Upper lobe of left lung (tissue), 6 donors: Measurements from ENCODE around the gene PATJ. TPM values are rescaled to one million over a fixed set of nuclear protein-coding genes. Genes with fewer than 3 reads are reported as not detected.

Experiments used
- ATAC-seq, 2 donors: fragments of 200-7000 bp; cut with Tn5 transposase; one replicate each; pipeline ENCODE4 v1.9.1; 2022; ENCODE audit warnings: mild to moderate bottlenecking in 2 of 2, moderate library complexity in 2 of 2; ENCODE audit not compliant: low FRiP score in 2 of 2
- DNase-seq, 2 donors: peaks; one replicate each; pipeline ENCODE4 v3.0.0-alpha.2; 2019 to 2020
- H3K27ac ChIP-seq, 4 donors: fragments of 200-600 bp; sonication (generic); one replicate each; pipeline ENCODE4 v1.5.1; 2016 to 2019
- H3K27me3 ChIP-seq, 4 donors: fragments of 200-600 bp; sonication (generic); one replicate each; pipeline ENCODE4 v1.5.1; 2017 to 2019
- H3K36me3 ChIP-seq, 4 donors: fragments of 200-600 bp; sonication (generic); one replicate each; pipeline ENCODE4 v1.5.1; 2016 to 2019
- H3K4me1 ChIP-seq, 4 donors: fragments of 200-600 bp; sonication (generic); one replicate each; pipeline ENCODE4 v1.5.1; 2018 to 2019
- H3K4me3 ChIP-seq, 4 donors: fragments of 200-600 bp; sonication (generic); one replicate each; pipeline ENCODE4 v1.5.1; 2017 to 2019; ENCODE audit warnings: mild to moderate bottlenecking in 2 of 4, moderate library complexity in 1 of 4
- H3K9me3 ChIP-seq, 4 donors: fragments of 200-600 bp; sonication (generic); one replicate each; pipeline ENCODE4 v1.5.1; 2018 to 2019
- EP300 ChIP-seq, 4 donors: sonication (generic); formaldehyde crosslinking; IDR thresholded peaks; one replicate each; pipeline ENCODE4 v1.5.1; 2017; ENCODE audit warnings: antibody characterized with exemption in 4 of 4, control low read depth in 2 of 4
- POLR2A ChIP-seq, 4 donors: fragments of 450-650 bp; IDR thresholded peaks; one replicate each; pipeline ENCODE4 v1.5.1; 2016 to 2017; ENCODE audit warnings: antibody characterized with exemption in 4 of 4, mild to moderate bottlenecking in 2 of 4
- POLR2AphosphoS5 ChIP-seq, 2 donors: sonication (generic); formaldehyde crosslinking; IDR thresholded peaks; one replicate each; pipeline ENCODE4 v1.5.1; 2017; ENCODE audit warnings: antibody characterized with exemption in 2 of 2
- WGBS, 2 donors: methylation state at CpG; one replicate each; pipeline ENCODE4 v1.1.5; 2017 to 2018; 5-methylcytosine and 5-hydroxymethylcytosine counted together
- total RNA-seq, 6 donors: library from RNA; depleted of rRNA in 4 of 6; stranded (reverse); fragments of >200 nt in 4 of 6; gene quantifications; one replicate each; pipeline versions ENCODE4 v1.1.0 to v1.2.1, GENCODE V29; 2016 to 2021
- TF ChIP-seq, protein P1 (sequence below), 6 experiments: fragments of 450-650 bp in 4 of 6; fragments of 200-600 bp in 2 of 6; sonication (generic) in 2 of 6; IDR thresholded peaks; one replicate each; pipeline ENCODE4 v1.5.1; 2016 to 2019; ENCODE audit warnings: antibody characterized with exemption in 6 of 6
- donor health status: DM: no; HTN: no; CAD: no; lungs with moderate emphysema.
- donor health status: DM: no; HTN: yes; CAD: no; lungs with severe emphysema.

Gene PATJ
- total RNA-seq, 6 donors from 2014 or later, result 37.1 to 217 (median 70.5) TPM

GRCh38 chr1:61732726-61733125 lies 9.6 kb upstream of the PATJ start:
- Histone ChIP-seq H3K9me3 (no peaks in the 10 kb centered on the region), H3K36me3 (no peaks in the 10 kb centered on the region), H3K4me3 (no peak overlapping the region), H3K4me1 (no peaks in the 10 kb centered on the region), H3K27ac (no peak overlapping the region), H3K27me3 (no peaks in the 10 kb centered on the region)
- DNase-seq (no peak), ATAC-seq (no peak)
- WGBS, 2 donors, result 55 to 60% methylated on average over 3 of the region's 3 CpGs
- TF ChIP-seq, protein P1, sequence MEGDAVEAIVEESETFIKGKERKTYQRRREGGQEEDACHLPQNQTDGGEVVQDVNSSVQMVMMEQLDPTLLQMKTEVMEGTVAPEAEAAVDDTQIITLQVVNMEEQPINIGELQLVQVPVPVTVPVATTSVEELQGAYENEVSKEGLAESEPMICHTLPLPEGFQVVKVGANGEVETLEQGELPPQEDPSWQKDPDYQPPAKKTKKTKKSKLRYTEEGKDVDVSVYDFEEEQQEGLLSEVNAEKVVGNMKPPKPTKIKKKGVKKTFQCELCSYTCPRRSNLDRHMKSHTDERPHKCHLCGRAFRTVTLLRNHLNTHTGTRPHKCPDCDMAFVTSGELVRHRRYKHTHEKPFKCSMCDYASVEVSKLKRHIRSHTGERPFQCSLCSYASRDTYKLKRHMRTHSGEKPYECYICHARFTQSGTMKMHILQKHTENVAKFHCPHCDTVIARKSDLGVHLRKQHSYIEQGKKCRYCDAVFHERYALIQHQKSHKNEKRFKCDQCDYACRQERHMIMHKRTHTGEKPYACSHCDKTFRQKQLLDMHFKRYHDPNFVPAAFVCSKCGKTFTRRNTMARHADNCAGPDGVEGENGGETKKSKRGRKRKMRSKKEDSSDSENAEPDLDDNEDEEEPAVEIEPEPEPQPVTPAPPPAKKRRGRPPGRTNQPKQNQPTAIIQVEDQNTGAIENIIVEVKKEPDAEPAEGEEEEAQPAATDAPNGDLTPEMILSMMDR (IDR thresholded peaks at IDR 0.05), result no peak
- TF ChIP-seq POLR2AphosphoS5 (IDR thresholded peaks at IDR 0.05) (no peak), POLR2A (IDR thresholded peaks at IDR 0.05) (no peak), EP300 (IDR thresholded peaks at IDR 0.05) (no peak)

DNA sequence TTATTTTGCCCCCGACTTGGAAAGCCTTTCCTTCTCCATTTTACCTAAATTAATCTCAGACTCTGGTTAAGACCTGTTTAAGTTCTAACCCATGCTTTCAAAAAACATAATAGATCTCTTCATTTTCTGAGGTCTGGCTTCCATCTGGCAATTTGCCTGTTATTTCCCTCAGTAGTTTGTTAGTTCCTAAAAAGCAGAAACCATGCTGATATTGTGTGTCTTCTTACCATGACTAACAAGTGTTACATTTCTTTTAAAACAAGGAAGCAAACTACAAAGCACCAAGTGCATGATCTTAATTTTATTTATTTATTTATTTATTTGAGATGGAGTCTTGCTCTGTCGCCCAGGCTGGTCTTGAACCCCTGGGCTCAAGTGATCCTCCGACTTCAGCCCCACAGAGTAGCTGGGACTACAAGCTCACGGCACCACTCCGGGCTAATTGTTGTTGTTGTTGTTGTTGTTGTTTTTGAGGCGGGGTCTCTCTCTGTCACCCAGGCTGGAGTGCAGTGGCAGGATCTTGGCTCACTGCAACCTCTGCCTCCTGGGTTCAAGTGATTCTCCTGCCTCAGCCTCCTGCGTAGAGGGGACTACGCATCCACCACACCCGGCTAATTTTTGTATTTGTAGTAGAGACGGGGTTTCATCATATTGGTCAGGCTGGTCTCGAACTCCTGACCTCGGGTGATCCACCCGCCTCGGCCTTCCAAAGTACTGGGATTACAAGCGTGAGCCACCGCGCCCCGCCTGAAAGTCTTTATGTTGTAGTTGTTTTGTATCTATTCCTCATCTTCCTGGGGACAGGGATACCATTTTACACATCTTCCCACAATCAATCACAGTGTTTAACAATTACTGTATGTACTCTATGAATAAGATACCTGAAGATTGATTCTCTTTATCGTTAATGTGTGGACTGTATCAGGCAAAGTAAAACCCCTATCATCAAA lies 1.3 kb upstream of the PATJ start:
- Histone ChIP-seq H3K27me3 (no peaks in the 10 kb centered on the region), H3K9me3 (no peaks in the 10 kb centered on the region), H3K36me3 (no peaks in the 10 kb centered on the region), H3K4me1 (peaks cover 7 to 17% (median 12%) of the 10 kb centered on the region in 4 donors), H3K27ac (peak overlapping the region in 3 of 4 donors; percentile 93 to 94 (median 94)), H3K4me3 (peak overlapping the region in 3 of 4 donors; percentile 87 to 98 (median 90))
- WGBS, 2 donors, result 90 to 93% methylated on average over 18 to 19 of the region's 19 CpGs
- ATAC-seq (no peak), DNase-seq (no peak)
- TF ChIP-seq, protein P1 (IDR thresholded peaks at IDR 0.05), result no peak
- TF ChIP-seq POLR2A (IDR thresholded peaks at IDR 0.05), result no peak

DNA sequence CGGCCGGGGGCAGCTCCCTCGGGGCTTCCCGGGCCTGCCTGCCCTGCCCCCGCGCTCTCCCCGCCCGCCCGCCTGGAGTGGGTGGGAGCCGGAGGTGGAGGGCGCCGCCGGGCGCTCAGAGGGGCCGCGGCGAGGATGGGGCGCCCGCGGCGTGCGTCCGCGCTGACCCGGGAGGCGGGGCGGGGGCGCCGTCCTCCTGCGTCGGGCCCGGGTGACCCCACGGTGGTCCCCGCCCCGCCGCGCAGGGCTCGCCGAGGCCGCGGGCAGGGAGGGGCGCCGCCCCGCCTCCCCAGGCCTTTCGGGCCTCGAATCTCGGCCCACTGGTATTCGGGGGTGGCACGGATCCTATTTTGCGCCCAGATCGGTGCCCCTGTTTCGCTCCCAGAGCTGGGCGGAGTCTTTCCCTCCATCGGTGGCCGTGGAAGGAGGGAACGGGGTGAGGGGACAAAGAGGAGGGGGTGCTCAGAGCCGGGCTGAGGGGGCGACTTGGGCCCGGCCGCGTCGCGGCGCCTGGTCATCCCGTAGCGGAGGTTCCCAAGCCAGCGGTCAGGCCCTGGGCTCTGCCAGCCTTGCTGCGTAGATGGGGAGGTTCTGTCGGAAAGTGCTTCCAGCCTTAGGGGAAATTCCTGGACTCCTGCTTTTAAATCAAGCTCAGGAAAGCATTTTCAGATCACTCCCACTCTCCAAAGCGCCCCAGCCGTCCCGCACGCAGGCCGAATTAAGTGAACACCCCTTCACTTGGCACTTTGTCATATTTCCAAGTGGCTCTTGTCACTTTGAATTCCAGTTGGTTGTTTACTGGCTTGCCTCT lies 545 bp downstream of the PATJ start:
- H3K9me3 ChIP-seq, result no peaks in the 10 kb centered on the region
- H3K4me1 ChIP-seq, result peaks cover 7 to 24% (median 16%) of the 10 kb centered on the region in 4 donors
- DNase-seq (peak; percentile 32 to 94), ATAC-seq (peak; percentile 78 to 93)
- WGBS, 2 donors, result 12 to 24% methylated on average over 6 to 10 of the region's 74 CpGs
- H3K36me3 ChIP-seq, result no peaks in the 10 kb centered on the region
- H3K27ac ChIP-seq, result peak overlapping the region; percentile 93 to 96 (median 94)
- no peaks in the 10 kb centered on the region for H3K27me3 ChIP-seq
- peak overlapping the region; percentile 68 to 98 (median 88) for H3K4me3 ChIP-seq
- TF ChIP-seq POLR2A (IDR thresholded peaks at IDR 0.05) (peak in 2 of 4 donors; percentile 33 to 47), EP300 (IDR thresholded peaks at IDR 0.05) (no peak)
- TF ChIP-seq, protein P1 (IDR thresholded peaks at IDR 0.05), result peak in 1 of 6 experiments; percentile 16

DNA sequence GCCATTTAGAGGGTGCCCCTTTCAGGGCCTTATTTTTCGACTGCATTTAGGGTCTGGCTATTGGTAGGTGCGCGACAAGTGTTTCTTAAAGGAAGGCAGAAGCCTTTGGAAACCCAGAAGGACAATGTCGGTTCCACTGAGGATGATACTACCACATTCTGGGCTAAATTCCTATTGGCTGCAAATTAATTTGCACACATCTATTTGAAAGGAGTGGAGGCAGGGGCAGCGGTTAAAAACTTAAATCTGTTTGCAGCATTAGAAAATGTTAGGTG lies 1.1 kb downstream of the PATJ start:
- peak overlapping the region; percentile 93 to 96 (median 94) for H3K27ac ChIP-seq
- DNase-seq, result no peak
- H3K9me3 ChIP-seq, result no peaks in the 10 kb centered on the region
- H3K27me3 ChIP-seq, result no peaks in the 10 kb centered on the region
- H3K4me1 ChIP-seq, result peaks cover 7 to 24% (median 16%) of the 10 kb centered on the region in 4 donors
- 40 to 67% methylated on average over 5 of the region's 5 CpGs for WGBS, 2 donors
- no peaks in the 10 kb centered on the region for H3K36me3 ChIP-seq
- TF ChIP-seq POLR2A (IDR thresholded peaks at IDR 0.05), result no peak
- no peak for TF ChIP-seq EP300 (IDR thresholded peaks at IDR 0.05)
- TF ChIP-seq, protein P1 (IDR thresholded peaks at IDR 0.05), result no peak
- TF ChIP-seq POLR2AphosphoS5 (IDR thresholded peaks at IDR 0.05), result no peak
- peak overlapping the region; percentile 18 to 98 (median 88) for H3K4me3 ChIP-seq
- no peak for ATAC-seq
